Measurements from ENCODE around the gene FTH1.

DNA sequence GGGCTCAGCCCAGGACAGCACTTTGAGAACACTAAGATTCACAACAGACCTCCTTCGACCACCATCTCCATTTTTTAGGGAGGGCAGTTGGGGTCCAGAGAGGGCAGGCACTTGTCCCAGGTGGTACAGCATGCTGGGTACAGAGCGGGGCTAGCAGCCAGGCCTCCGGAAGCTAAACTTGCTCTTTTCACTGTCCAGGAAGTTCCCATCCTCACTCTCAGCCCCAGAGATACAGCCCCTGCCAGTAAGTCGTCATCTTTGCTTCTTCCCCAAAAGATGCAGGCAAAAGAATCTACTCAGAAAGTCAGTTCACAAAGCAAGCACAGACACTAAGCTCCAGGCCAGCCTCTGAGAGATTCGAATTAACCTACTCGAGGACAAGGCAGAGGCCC, 43.4 kb downstream of the FTH1 start:
- TF ChIP-seq, protein P1, sequence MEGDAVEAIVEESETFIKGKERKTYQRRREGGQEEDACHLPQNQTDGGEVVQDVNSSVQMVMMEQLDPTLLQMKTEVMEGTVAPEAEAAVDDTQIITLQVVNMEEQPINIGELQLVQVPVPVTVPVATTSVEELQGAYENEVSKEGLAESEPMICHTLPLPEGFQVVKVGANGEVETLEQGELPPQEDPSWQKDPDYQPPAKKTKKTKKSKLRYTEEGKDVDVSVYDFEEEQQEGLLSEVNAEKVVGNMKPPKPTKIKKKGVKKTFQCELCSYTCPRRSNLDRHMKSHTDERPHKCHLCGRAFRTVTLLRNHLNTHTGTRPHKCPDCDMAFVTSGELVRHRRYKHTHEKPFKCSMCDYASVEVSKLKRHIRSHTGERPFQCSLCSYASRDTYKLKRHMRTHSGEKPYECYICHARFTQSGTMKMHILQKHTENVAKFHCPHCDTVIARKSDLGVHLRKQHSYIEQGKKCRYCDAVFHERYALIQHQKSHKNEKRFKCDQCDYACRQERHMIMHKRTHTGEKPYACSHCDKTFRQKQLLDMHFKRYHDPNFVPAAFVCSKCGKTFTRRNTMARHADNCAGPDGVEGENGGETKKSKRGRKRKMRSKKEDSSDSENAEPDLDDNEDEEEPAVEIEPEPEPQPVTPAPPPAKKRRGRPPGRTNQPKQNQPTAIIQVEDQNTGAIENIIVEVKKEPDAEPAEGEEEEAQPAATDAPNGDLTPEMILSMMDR (IDR thresholded peaks at IDR 0.05): no peak
- TF ChIP-seq EP300 (IDR thresholded peaks at IDR 0.05; ENCODE audit: low read depth) (no peak), POLR2AphosphoS5 (IDR thresholded peaks at IDR 0.05) (no peak), POLR2A (IDR thresholded peaks at IDR 0.05) (no peak)

All from transverse colon (tissue), 4 donors.